Left ventricle myocardium superior (tissue), 1 donor: ENCODE measurements around the gene HOXA7. TPM values are rescaled to one million over a fixed set of nuclear protein-coding genes. Genes with fewer than 3 reads are reported as not detected.
A peak's percentile ranks its signal among the peaks of the same experiment; 100 is the strongest.

Source experiments
- ATAC-seq: fragments of 200-7000 bp; cut with Tn5 transposase; one replicate; pipeline ENCODE4 v1.9.1; 2020; ENCODE audit warnings: mild to moderate bottlenecking, moderate library complexity
- DNase-seq: peaks from one replicate; pipeline ENCODE4 v3.0.0-alpha.2; 2020
- intact Hi-C: fragments of 100-400 bp; cut with micrococcal nuclease; formaldehyde crosslinking; loops from one replicate; pipeline ENCODE4 v1.11.0; 2022
- total RNA-seq: library from RNA; stranded (reverse); fragmentation: NEBNext Ultra II Directional; extraction: Animal tissue kit (Norgen Biotek cat#: 25700); gene quantifications from one replicate; pipeline ENCODE4 v1.2.1, GENCODE V29; 2021
- donor health status: DM: no; HTN: yes; CAD: no; lungs with severe emphysema.

Gene HOXA7
- total RNA-seq, 1 donor from 2014 or later, result not detected

- ATAC-seq (no peak), DNase-seq (no peak)
- intact Hi-C loops, result no loop called here
Observed at GRCh38 chr7:27143023-27143949, 13.2 kb downstream of the HOXA7 start, which contains the start of gene HOXA5. TSS of gene HOXA5 (minus strand) at chr7:27143681. CDS start at chr7:27143607, 74 bp downstream.

- intact Hi-C loops, result no loop called here
- DNase-seq (no peak), ATAC-seq (no peak)
Observed at GRCh38 chr7:27142580-27143022, 13.9 kb downstream of the HOXA7 start.

- DNase-seq (no peak), ATAC-seq (no peak)
- intact Hi-C loops, result no loop called here
Observed at GRCh38 chr7:27141923-27142579, 14.4 kb downstream of the HOXA7 start.

- intact Hi-C loops, result no loop called here
- DNase-seq (no peak), ATAC-seq (no peak)
Observed at GRCh38 chr7:27141137-27141922, 15.1 kb downstream of the HOXA7 start.

GRCh38 chr7:27140126-27140857, 16.2 kb downstream of the HOXA7 start:
- ATAC-seq, result no peak
- intact Hi-C loops, result no loop called here
- no peak for DNase-seq

- no peak for DNase-seq
- intact Hi-C loops, result no loop called here
Observed at GRCh38 chr7:27139334-27140125, 16.9 kb downstream of the HOXA7 start.

GRCh38 chr7:27138985-27139333, 17.5 kb downstream of the HOXA7 start:
- DNase-seq, result no peak
- intact Hi-C loops, result no loop called here
- ATAC-seq, result no peak

More at GRCh38 chr7:27139334-27140125, 16.9 kb downstream of the HOXA7 start:
- no peak for ATAC-seq

GRCh38 chr7:27138472-27138871, 18.0 kb downstream of the HOXA7 start:
- ATAC-seq, result no peak
- intact Hi-C loops, result no loop called here
- no peak for DNase-seq

- ATAC-seq (no peak), DNase-seq (no peak)
- intact Hi-C loops, result no loop called here
Observed at GRCh38 chr7:27137640-27138315, 18.7 kb downstream of the HOXA7 start.

GRCh38 chr7:27134392-27134791, 22.1 kb downstream of the HOXA7 start:
- intact Hi-C loops, result no loop called here
- no peak for DNase-seq
- ATAC-seq, result no peak

- DNase-seq (no peak), ATAC-seq (no peak)
- intact Hi-C loops, result no loop called here
Observed at GRCh38 chr7:27133409-27134231, 22.9 kb downstream of the HOXA7 start.

GRCh38 chr7:27132978-27133377, 23.5 kb downstream of the HOXA7 start:
- intact Hi-C loops, result no loop called here
- DNase-seq, result no peak
- ATAC-seq, result no peak

GRCh38 chr7:27132214-27132613, 24.3 kb downstream of the HOXA7 start:
- no peak for ATAC-seq
- DNase-seq, result no peak
- intact Hi-C loops, result no loop called here

- intact Hi-C loops, result no loop called here
Observed at GRCh38 chr7:27131390-27131819, 25.1 kb downstream of the HOXA7 start.

GRCh38 chr7:27130540-27131389, 25.7 kb downstream of the HOXA7 start, which contains the start of gene HOXA4:
TSS of gene HOXA4 (minus strand) at chr7:27130757. CDS start at chr7:27130733, 24 bp downstream.
- DNase-seq (peak; percentile 85), ATAC-seq (peak; percentile 85)
- intact Hi-C loops, result no loop called here

More at GRCh38 chr7:27131390-27131819, 25.1 kb downstream of the HOXA7 start:
- ATAC-seq, result no peak
- no peak for DNase-seq
